HepG2 (cell line): ENCODE data around the gene POLR1H. TPM values are rescaled to one million over a fixed set of nuclear protein-coding genes. Genes with fewer than 3 reads are reported as not detected.

Source experiments
- FOXC1 ChIP-seq: sonication (generic); formaldehyde crosslinking; IDR thresholded peaks from 2 replicates; pipeline ENCODE4 v1.8.0; 2022; ENCODE audit warnings: mild to moderate bottlenecking, missing genetic modification reagents, borderline replicate concordance
- HNF1B ChIP-seq: sonication (generic); formaldehyde crosslinking; IDR thresholded peaks from 2 replicates; pipeline ENCODE4 v1.5.1; 2020; ENCODE audit warnings: mild to moderate bottlenecking, moderate library complexity, missing genetic modification reagents
- HOXA7 ChIP-seq: sonication (generic); formaldehyde crosslinking; IDR thresholded peaks from 2 replicates; pipeline ENCODE4 v1.8.1; 2022; ENCODE audit warnings: mild to moderate bottlenecking, missing genetic modification reagents, moderate library complexity
- KAT2B ChIP-seq: fragments of 150-350 bp; IDR thresholded peaks from 2 replicates; pipeline ENCODE4 v1.6.1; 2014; ENCODE audit warnings: low read depth, low read length, borderline replicate concordance
- KAT8 ChIP-seq: IDR thresholded peaks from 2 replicates; pipeline ENCODE4 v1.6.1; 2016; ENCODE audit warnings: missing genetic modification reagents, missing compliant biosample characterization
- KLF12 ChIP-seq: sonication (generic); formaldehyde crosslinking; IDR thresholded peaks from 2 replicates; pipeline ENCODE4 v1.4.0; 2020; ENCODE audit warnings: missing genetic modification reagents, borderline replicate concordance
- NR0B2 ChIP-seq: sonication (generic); formaldehyde crosslinking; IDR thresholded peaks from 2 replicates; pipeline ENCODE4 v1.4.0; 2020; ENCODE audit warnings: mild to moderate bottlenecking, missing genetic modification reagents
- PHF21A ChIP-seq: sonication (generic); formaldehyde crosslinking; IDR thresholded peaks from 2 replicates; pipeline ENCODE4 v1.5.0; 2020; ENCODE audit warnings: mild to moderate bottlenecking, missing genetic modification reagents
- PHF5A ChIP-seq: IDR thresholded peaks from one replicate; pipeline ENCODE4 v1.6.1; 2018; ENCODE audit warnings: low read depth, missing genetic modification reagents; ENCODE audit not compliant: unreplicated experiment
- POGZ ChIP-seq: sonication (generic); formaldehyde crosslinking; IDR thresholded peaks from 2 replicates; pipeline ENCODE4 v1.4.0; 2020; ENCODE audit warnings: mild to moderate bottlenecking, missing genetic modification reagents
- POLR2A ChIP-seq, 2 experiments: IDR thresholded peaks; 2 replicates each; pipeline ENCODE4 v1.6.1; 2011; ENCODE audit warnings: low read depth in 2 of 2, low read length in 2 of 2, mild to moderate bottlenecking in 1 of 2, moderate library complexity in 1 of 2; ENCODE audit not compliant: insufficient read depth in 1 of 2
- POLR2AphosphoS2 ChIP-seq: IDR thresholded peaks from 2 replicates; pipeline ENCODE4 v1.6.1; 2011; ENCODE audit warnings: low read depth, low read length, improper control_type of control experiment
- REPIN1 ChIP-seq: sonication (generic); formaldehyde crosslinking; IDR thresholded peaks from 2 replicates; pipeline ENCODE4 v1.8.0; 2022; ENCODE audit warnings: missing genetic modification reagents, low read depth, mild to moderate bottlenecking, borderline replicate concordance
- TEAD3 ChIP-seq: optimal IDR thresholded peaks from 2 replicates; pipeline ENCODE3; 2016; ENCODE audit warnings: borderline replicate concordance
- ZNF670 ChIP-seq: sonication (generic); formaldehyde crosslinking; IDR thresholded peaks from 2 replicates; pipeline ENCODE4 v1.8.0; 2022; ENCODE audit warnings: mild to moderate bottlenecking, missing genetic modification reagents, borderline replicate concordance
- ZNF790 ChIP-seq: sonication (generic); formaldehyde crosslinking; IDR thresholded peaks from 2 replicates; pipeline ENCODE4 v1.8.0; 2022; ENCODE audit warnings: missing genetic modification reagents, mild to moderate bottlenecking, borderline replicate concordance
- polyA plus RNA-seq, 8 experiments: library from polyadenylated mRNA; depleted of rRNA in 3 of 8; stranded (reverse) in 7 of 8; unstranded in 1 of 8; fragments of >200 nt; fragmentation: Illumina TruSeq in 4 of 8; extraction: Trizol in 4 of 8; gene quantifications; 2 replicates each; pipeline versions ENCODE4 v1.2.1 to v1.2.3, GENCODE V29; 2011 to 2016; ENCODE audit warnings: low read depth in 4 of 8, missing spikeins in 1 of 8, mixed read lengths in 1 of 8; ENCODE audit not compliant: insufficient read depth in 1 of 8
- total RNA-seq, 5 experiments: library from RNA; depleted of rRNA; stranded (reverse); fragments of >200 nt; fragmentation: Illumina TruSeq; extraction: Trizol; gene quantifications; 2 replicates each; pipeline ENCODE4 v1.2.3, GENCODE V29; 2016; ENCODE audit warnings: low read depth in 1 of 5
- TF ChIP-seq, protein P1 (sequence below): sonication (generic); formaldehyde crosslinking; IDR thresholded peaks from 2 replicates; pipeline ENCODE4 v1.4.0; 2020; ENCODE audit warnings: mild to moderate bottlenecking, missing genetic modification reagents
- TF ChIP-seq, protein P2 (sequence below): sonication (generic); formaldehyde crosslinking; IDR thresholded peaks from 2 replicates; pipeline ENCODE4 v1.4.0; 2020; ENCODE audit warnings: missing genetic modification reagents
- TF ChIP-seq, protein P3 (sequence below): sonication (generic); formaldehyde crosslinking; IDR thresholded peaks from 2 replicates; pipeline ENCODE4 v1.5.0; 2020; ENCODE audit warnings: missing genetic modification reagents

POLR1H gene
- total and polyA plus RNA-seq, 2 of the 13 experiments (the other 11 are each of a cell fraction or from before 2014, with no cell fraction given), result 61.4 to 79.8 TPM

GRCh38 chr6:30061858-30062458 lies 893 bp downstream of the POLR1H start (continued):
- TF ChIP-seq, protein P1, sequence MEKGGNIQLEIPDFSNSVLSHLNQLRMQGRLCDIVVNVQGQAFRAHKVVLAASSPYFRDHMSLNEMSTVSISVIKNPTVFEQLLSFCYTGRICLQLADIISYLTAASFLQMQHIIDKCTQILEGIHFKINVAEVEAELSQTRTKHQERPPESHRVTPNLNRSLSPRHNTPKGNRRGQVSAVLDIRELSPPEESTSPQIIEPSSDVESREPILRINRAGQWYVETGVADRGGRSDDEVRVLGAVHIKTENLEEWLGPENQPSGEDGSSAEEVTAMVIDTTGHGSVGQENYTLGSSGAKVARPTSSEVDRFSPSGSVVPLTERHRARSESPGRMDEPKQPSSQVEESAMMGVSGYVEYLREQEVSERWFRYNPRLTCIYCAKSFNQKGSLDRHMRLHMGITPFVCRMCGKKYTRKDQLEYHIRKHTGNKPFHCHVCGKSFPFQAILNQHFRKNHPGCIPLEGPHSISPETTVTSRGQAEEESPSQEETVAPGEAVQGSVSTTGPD (CRISPR knock-in tag), result no peak
- TF ChIP-seq HOXA7 (CRISPR knock-in tag) (no peak), ZNF670 (CRISPR knock-in tag) (no peak), POLR2A (IDR thresholded peaks at IDR 0.05; ENCODE audit: insufficient read depth in 1 of 2, low read depth in 2 of 2, low read length in 2 of 2) (no peak), PHF21A (CRISPR knock-in tag) (no peak), KAT8 (CRISPR knock-in tag) (no peak), FOXC1 (CRISPR knock-in tag) (no peak; the same call in 1 of the 2 replicates), HNF1B (CRISPR knock-in tag) (peak; percentile 14; the same call in 1 of the 2 replicates), PHF5A (CRISPR knock-in tag) (no peak), TEAD3 (CRISPR knock-in tag) (peak; percentile 28), KAT2B (no peak), POGZ (no peak), POLR2AphosphoS2 (no peak), ZNF790 (CRISPR knock-in tag) (no peak), NR0B2 (peak; percentile 16; the same call in 1 of the 2 replicates), KLF12 (CRISPR knock-in tag) (no peak), REPIN1 (CRISPR knock-in tag) (no peak)
- TF ChIP-seq, protein P2, sequence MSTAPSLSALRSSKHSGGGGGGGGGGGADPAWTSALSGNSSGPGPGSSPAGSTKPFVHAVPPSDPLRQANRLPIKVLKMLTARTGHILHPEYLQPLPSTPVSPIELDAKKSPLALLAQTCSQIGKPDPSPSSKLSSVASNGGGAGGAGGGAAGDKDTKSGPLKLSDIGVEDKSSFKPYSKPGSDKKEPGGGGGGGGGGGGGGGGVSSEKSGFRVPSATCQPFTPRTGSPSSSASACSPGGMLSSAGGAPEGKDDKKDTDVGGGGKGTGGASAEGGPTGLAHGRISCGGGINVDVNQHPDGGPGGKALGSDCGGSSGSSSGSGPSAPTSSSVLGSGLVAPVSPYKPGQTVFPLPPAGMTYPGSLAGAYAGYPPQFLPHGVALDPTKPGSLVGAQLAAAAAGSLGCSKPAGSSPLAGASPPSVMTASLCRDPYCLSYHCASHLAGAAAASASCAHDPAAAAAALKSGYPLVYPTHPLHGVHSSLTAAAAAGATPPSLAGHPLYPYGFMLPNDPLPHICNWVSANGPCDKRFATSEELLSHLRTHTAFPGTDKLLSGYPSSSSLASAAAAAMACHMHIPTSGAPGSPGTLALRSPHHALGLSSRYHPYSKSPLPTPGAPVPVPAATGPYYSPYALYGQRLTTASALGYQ (CRISPR knock-in tag), result no peak
- TF ChIP-seq, protein P3, sequence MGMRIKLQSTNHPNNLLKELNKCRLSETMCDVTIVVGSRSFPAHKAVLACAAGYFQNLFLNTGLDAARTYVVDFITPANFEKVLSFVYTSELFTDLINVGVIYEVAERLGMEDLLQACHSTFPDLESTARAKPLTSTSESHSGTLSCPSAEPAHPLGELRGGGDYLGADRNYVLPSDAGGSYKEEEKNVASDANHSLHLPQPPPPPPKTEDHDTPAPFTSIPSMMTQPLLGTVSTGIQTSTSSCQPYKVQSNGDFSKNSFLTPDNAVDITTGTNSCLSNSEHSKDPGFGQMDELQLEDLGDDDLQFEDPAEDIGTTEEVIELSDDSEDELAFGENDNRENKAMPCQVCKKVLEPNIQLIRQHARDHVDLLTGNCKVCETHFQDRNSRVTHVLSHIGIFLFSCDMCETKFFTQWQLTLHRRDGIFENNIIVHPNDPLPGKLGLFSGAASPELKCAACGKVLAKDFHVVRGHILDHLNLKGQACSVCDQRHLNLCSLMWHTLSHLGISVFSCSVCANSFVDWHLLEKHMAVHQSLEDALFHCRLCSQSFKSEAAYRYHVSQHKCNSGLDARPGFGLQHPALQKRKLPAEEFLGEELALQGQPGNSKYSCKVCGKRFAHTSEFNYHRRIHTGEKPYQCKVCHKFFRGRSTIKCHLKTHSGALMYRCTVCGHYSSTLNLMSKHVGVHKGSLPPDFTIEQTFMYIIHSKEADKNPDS (CRISPR knock-in tag), result no peak
